Suppressor macrophage treated with lipopolysaccharide for 1 hour (primary cell): ENCODE results near the gene TGDS.
"Not testable (repeated sequence)": the region's sequence is repeated elsewhere in the genome, so short reads cannot be mapped to it uniquely, and the experiment has no call there.

Experiments
- DNase-seq, 3 donors: peaks; one replicate each; pipeline ENCODE4 v3.0.0-alpha.2; 2020 to 2022

TGDS gene

GRCh38 chr13:94595950-94596574, at the start of gene TGDS:
TSS of gene TGDS (minus strand) at chr13:94596152. CDS start at chr13:94596136, 16 bp downstream.
- DNase-seq = peak; percentile 94 to 95 (median 95)

GRCh38 chr13:94641409-94641941, 45.5 kb upstream of the TGDS start:
- no peak for DNase-seq

GRCh38 chr13:94640721-94641120, 44.8 kb upstream of the TGDS start:
- DNase-seq = no peak

- not testable (repeated sequence) for DNase-seq
Measured at GRCh38 chr13:94637677-94638076, 41.7 kb upstream of the TGDS start.

- DNase-seq = no peak
Measured at GRCh38 chr13:94636942-94637578, 41.1 kb upstream of the TGDS start.

- not testable (repeated sequence) for DNase-seq
Measured at GRCh38 chr13:94636096-94636495, 40.1 kb upstream of the TGDS start.

GRCh38 chr13:94632226-94632980, 36.5 kb upstream of the TGDS start:
- DNase-seq = no peak

GRCh38 chr13:94630858-94631257, 34.9 kb upstream of the TGDS start:
- no peak for DNase-seq

- no peak for DNase-seq
Measured at GRCh38 chr13:94623316-94623715, 27.4 kb upstream of the TGDS start.

GRCh38 chr13:94622344-94622743, 26.4 kb upstream of the TGDS start:
- no peak for DNase-seq

GRCh38 chr13:94620286-94620896, 24.4 kb upstream of the TGDS start:
- DNase-seq = peak in 2 of 3 donors; percentile 17 to 19

GRCh38 chr13:94617389-94618000, 21.5 kb upstream of the TGDS start:
- DNase-seq = peak; percentile 43 to 57 (median 51)

- no peak for DNase-seq
Measured at GRCh38 chr13:94613051-94613450, 17.1 kb upstream of the TGDS start.

- DNase-seq = no peak
Measured at GRCh38 chr13:94612050-94612449, 16.1 kb upstream of the TGDS start.

- no peak for DNase-seq
Measured at GRCh38 chr13:94610475-94610874, 14.5 kb upstream of the TGDS start.

- no peak for DNase-seq
Measured at GRCh38 chr13:94609196-94609595, 13.2 kb upstream of the TGDS start.

GRCh38 chr13:94608586-94608985, 12.6 kb upstream of the TGDS start:
- DNase-seq = no peak

GRCh38 chr13:94607939-94608338, 12.0 kb upstream of the TGDS start:
- no peak for DNase-seq

GRCh38 chr13:94607056-94607455, 11.1 kb upstream of the TGDS start:
- no peak for DNase-seq

GRCh38 chr13:94602467-94602866, 6.5 kb upstream of the TGDS start:
- DNase-seq = no peak

- DNase-seq = peak; percentile 96 to 98 (median 97)
Measured at GRCh38 chr13:94601446-94602431, 5.8 kb upstream of the TGDS start, which contains the start of gene GPR180. TSS of gene GPR180 (plus strand) at chr13:94601857. CDS start at chr13:94601928, 71 bp downstream.
